ENCODE results near the gene ITPR2.
"Not testable (repeated sequence)": the region's sequence is repeated elsewhere in the genome, so short reads cannot be mapped to it uniquely, and the experiment has no call there.

The ITPR2 gene

GRCh38 chr12:26832822-26833742 lies at the start of gene ITPR2:
Gene ITPR2, minus strand, starts transcription at chr12:26833194. Its CDS starts 413 bp downstream, at chr12:26832781.
- DNase-seq (ENCODE audit: low read depth in 1 of 2, low spot score in 1 of 2), result peak; percentile 82 to 87

GRCh38 chr12:26880625-26881024 lies 47.6 kb upstream of the ITPR2 start:
- DNase-seq (ENCODE audit: low read depth in 1 of 2, low spot score in 1 of 2), result no peak

DNA sequence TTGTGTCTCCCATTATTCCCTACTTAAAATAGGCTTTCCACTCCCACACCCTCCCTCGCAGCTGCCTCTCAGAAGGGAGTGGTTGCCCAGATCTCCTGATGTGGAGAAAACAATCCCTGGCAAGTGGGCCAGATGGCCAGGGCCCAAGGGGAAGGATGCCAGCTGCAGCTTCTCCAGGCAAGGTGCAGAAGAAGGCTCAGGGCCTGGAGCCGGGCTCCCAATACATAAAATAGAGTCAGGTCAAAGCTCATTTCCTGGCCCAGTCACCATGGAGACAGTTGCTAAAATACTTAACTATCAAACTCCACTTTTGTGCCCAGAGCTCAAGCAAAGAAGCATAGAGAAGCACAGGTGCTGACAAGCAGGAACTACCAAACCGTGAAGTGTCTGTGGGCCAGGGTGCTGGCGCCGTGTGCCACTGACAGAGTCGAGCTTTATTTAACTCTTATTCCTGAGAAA lies 45.7 kb upstream of the ITPR2 start:
- DNase-seq (ENCODE audit: low read depth in 1 of 2, low spot score in 1 of 2), result no peak

DNA sequence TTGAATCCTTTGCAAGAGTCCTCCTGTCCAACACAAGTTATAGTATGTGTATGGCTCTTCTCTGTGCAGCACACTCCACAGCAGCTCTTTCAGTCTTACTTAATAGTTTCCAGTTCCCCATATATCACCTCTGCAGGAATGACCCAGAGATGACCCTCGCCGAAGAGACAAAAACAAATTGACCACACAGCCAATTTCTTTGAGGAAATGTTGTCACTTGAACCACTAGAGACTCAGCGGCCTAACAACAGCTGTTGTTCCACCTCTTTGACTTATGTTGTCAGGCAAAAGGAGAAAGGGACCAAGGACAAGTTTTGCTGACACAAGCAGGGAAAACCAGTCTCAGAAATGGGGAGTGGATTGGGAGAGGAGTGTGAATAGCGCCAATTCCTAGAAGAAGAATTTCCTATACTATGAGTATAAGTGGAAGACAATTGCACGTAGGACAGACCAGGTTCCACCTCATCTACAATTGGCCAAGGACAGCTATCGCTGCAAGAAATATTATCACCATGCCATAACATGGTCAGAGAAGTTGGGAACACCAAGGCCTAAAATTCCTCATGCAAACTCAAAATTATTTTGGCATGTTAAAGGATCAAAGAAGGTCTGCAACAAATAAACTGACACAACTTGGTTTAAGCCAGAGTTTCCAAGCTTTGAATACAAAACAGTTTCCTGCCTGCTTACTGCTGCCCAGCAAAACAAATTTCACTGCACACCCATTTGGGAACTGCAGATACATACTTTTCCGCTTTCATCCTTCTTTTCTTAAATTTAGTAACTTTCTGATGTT lies 41.7 kb upstream of the ITPR2 start:
- DNase-seq (ENCODE audit: low read depth in 1 of 2, low spot score in 1 of 2), result no peak

DNA sequence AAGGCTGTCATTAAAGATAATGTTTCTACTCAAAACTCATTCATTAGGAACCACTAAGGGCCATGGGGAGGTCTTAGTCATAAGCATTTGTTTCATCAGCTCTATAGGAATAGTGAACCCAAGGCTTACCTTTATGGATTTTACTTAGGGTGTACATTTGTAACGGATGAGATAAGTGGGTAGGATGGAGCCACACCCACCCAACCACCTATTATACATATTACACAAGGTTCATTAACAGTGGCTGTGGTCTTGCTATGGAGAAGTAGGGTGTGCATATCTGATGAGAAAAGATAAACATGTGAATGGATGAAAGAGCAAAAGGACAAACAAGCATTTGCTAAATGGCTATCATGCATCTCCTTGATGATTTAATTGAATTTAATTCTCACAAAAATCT lies 39.6 kb upstream of the ITPR2 start:
- no peak for DNase-seq (ENCODE audit: low read depth in 1 of 2, low spot score in 1 of 2)

DNA sequence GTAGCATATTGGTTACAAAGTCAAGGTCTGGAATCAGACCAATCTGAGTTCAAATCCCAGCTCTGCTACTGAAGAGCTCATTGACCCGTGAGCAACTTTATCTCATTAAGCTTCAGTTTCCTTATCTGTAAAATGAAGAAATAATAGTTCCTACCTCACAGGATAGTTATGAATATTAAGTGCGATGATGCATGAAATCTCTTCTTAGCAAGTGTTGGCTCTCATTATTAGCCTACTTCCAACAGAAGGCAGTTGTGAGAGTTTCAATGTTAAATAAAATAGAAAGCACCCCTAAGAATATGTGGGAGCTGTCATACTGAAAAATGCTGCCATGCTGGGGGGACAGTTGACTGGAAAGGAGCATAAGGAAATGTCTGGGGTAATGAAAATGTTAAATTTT lies 39.0 kb upstream of the ITPR2 start:
- DNase-seq (ENCODE audit: low read depth in 1 of 2, low spot score in 1 of 2), result no peak

DNA sequence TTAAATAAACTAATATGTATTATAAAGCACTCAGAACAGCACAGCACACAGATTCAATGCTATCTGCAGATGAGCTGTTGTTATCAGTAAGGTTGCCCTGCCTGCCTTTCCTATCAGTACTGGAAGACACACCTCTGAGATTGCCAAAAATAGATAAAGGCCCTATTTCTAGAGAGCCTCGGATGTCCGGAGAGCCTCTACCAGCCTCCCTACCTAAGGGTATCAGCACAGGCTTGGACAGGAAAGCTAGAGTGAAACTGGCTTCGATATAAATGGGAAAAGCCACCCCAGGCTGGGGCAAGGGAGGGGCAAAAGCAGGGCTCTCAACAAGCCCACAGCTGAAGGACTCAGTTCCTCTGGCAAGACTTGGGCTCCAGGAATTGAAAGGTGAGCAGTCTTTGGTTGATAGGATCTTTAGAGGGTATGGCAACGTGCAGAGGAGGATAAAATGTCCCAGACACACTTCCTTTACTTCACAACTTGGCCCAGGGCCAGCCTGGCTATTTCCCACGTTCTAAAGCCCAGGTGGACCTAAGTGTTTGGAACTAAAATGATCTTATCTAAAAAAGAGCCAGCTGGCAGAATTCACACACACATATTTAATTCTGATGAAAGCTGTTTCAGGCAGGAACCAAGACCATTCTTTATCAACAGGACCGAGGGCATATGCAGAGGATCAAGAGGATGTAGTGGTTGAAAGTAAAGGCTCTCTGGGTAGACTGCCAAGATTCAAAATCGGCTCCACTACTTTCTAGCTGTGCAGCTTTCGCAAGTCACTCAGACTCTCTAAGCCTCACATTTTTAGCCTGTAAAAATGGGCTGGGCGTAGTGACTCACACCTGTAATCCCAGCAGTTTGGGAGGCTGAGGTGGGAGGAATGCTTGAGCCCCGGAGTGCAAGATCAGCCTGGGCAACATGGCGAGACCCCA lies 37.8 kb upstream of the ITPR2 start:
- DNase-seq (ENCODE audit: low read depth in 1 of 2, low spot score in 1 of 2), result no peak

DNA sequence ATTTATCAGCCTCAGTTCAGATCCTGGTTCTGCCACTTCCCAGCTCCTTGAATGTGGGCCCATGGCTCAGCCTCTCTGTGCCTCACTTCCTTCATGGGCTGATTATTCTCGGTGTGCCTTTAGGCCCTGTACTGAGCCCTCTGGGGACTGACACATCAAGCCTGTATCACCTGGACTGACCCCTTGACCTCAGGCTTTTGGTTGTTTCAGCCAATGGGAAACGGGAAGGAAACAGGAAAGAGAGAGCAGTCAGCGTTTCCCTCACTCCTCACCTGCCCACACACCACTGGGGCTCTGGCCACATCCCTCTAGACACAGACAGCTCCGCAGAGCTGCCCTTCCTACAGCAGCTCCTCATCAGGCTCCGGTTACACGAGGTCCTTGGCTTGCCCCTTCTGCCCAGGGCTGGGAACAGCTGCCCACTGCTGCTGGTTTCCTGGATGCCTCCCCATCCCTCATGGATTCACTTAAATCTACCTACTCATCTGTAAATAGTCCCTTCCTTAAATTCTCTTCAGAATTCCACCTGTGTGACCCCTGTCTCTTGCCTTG lies 37.0 kb upstream of the ITPR2 start:
- no peak for DNase-seq (ENCODE audit: low read depth in 1 of 2, low spot score in 1 of 2)

- no peak for DNase-seq (ENCODE audit: low read depth in 1 of 2, low spot score in 1 of 2)
These were observed 36.1 kb upstream of the ITPR2 start for GRCh38 chr12:26869104-26869494.

- DNase-seq (ENCODE audit: low read depth in 1 of 2, low spot score in 1 of 2), result no peak
These were observed 35.6 kb upstream of the ITPR2 start for GRCh38 chr12:26868447-26869103.

- no peak for DNase-seq (ENCODE audit: low read depth in 1 of 2, low spot score in 1 of 2)
These were observed 34.1 kb upstream of the ITPR2 start for GRCh38 chr12:26867080-26867479.

GRCh38 chr12:26863515-26863914 lies 30.5 kb upstream of the ITPR2 start:
- DNase-seq (ENCODE audit: low read depth in 1 of 2, low spot score in 1 of 2), result no peak

DNA sequence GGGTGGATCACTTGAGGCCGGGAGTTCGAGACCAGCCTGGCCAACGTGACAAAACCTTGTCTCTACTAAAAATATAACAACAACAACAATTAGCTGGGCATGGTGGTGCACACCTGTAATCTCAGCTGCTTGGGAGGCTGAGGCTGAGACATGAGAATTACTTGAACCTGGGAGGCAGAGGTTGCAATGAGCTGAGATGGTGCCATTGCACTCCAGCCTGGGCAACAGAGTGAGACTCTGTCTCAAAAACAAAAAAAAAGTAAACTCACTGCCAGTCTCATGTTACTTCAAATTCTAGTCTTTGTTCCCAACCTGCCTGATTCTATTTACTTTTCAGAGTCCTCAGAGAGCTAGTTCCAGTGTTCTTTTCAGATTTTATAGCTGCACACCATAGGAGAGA lies 29.8 kb upstream of the ITPR2 start:
- DNase-seq (ENCODE audit: low read depth in 1 of 2, low spot score in 1 of 2), result not testable (repeated sequence)

- DNase-seq (ENCODE audit: low read depth in 1 of 2, low spot score in 1 of 2), result no peak
These were observed 28.7 kb upstream of the ITPR2 start for GRCh38 chr12:26861690-26862089.

DNA sequence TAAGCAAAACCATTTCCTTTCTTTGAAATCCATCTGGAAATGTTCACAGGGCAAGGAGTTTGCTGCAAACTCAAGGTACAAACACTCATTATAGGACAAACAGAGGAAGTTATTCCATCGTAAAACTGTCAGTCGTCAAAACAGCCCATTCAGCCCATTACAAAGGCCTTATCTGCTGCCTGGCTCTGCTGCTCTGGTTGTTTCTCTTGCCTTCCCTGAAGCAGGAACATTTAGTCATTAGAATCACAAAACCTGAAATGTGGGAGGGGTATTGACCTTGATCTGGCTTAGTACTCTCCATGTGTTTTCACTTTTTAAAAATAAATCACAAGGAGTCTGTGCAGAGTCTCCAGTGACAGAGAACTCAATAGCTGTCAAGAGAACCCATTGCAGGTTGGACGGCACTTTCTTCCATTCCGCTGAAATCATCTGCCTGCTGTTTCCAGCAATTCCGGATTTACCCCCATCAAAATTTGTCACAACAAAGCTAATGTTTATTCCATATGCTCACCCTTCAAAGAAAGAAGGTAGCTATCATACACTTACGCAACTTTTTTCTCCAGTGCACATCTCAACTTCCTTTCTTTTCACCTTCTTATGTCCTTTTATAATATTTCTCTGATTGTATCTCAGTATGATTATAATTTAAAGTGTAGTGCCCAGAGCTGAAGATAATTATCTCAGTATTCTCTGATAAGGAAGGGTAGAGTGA lies 24.6 kb upstream of the ITPR2 start:
- no peak for DNase-seq (ENCODE audit: low read depth in 1 of 2, low spot score in 1 of 2)

DNA sequence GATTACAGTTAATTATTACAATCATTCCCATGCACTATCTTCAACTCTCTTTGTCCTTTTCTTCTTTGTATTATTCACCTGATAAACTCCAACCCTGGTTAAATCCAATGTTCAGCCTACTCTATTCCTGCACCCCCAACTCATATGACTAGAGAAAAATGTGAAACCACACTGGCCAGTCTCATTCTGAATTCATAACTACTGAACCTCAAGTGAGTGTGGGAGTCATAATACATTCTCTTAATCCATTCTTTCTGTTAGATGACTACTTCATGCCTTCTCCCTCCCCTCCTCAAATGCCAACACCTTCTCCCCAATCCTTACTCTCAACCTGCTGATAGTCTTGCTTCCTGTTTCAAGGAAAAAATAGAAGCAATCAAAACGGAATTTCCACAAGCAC lies 22.3 kb upstream of the ITPR2 start:
- DNase-seq (ENCODE audit: low read depth in 1 of 2, low spot score in 1 of 2), result no peak

GRCh38 chr12:26854031-26854390 lies 21.0 kb upstream of the ITPR2 start:
- DNase-seq (ENCODE audit: low read depth in 1 of 2, low spot score in 1 of 2), result no peak

GRCh38 chr12:26853303-26854030 lies 20.5 kb upstream of the ITPR2 start:
- peak; percentile 45 to 49 for DNase-seq (ENCODE audit: low read depth in 1 of 2, low spot score in 1 of 2)

All from activated T-helper 1 cell treated with anti-CD3 and anti-CD28 coated beads, Interleukin-2, amount 50 U/mL, for 16 hours (primary cell).